ENCODE results near the gene BMAL1. TPM values are rescaled to one million over a fixed set of nuclear protein-coding genes. Genes with fewer than 3 reads are reported as not detected.

BMAL1 gene
- total RNA-seq, 2 experiments from 2014 or later: 21.5 to 22.7 TPM

DNA sequence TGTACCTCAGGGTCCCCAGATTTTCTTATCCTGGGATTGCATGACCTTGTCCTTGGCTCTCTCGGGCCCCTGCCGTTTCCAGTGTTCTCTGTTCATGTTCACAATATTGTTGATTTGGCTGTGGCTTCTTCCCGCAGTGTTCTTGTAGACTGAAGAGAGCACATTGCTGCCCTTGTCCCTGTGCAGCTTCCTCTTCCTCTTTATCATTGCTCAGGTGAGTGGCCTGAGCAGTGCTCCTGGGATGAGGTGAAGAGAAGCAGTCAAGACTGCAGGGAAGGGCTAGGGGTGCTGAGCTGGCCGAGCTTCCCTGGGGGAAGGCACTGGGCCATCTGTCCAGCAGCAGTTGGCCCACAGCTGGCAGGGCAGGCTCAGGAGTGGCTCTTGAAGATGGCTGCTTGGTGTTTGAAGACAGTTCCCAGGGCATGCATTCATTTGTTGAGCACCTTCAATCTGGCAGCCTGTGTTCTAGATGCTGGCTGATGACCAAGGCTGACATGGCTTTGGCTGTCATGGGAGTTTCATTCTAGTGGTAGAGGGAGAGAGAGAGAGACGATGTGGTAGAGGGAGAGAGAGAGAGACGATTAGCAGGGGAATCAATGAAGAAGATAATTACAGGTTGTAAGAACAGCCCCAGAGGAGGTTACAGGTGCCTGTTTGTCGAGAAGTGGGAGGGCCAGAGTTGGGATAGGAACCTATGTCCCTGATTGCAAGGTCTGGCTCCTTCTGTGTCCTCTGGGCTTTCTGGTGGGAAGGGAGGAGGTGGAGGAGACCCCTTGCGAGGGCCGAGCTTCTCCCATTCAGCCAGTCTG is 17.4 kb downstream of the BMAL1 start:
- CTCF ChIA-PET: interaction anchor here (1.0 to 3.0 kb wide), 3 partner anchors 40 to 172 kb away, joined by 3 to 18 read pairs (median 14); no protein-coding TSS in a partner anchor

DNA sequence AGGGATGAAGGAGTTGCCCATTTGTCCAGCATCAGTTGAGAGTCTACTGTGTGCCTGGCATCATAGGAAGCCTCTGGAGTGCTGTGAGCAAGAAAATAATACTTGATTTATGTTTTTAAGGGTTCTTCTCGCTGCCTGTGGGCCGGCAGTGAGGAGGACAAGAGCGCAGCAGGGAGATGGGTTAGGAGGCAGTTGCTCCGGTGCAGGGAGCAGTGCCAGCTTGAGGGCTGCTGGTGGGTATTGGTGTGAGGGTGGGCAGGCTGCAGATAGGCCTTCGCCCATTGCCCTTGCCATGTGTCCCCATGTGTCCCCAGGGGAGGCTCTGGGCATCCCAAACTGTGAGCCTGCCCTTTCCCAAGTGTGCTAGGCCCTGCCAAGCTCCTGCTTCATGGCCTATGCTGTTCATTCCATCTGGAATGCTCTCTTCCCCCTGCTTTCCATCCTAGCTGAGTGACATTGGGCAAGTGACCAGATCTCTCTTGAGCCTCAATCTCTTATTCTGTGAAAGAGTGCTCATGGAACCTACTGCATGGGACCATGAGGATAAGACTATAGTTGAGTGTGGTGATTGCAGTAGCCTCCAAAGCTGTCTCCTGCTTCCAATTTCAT is 19.8 kb downstream of the BMAL1 start:
- ChIA-PET POLR2A (interaction anchor here (2.3 kb wide), 1 partner anchor 10 kb away, joined by 8 read pairs; no protein-coding TSS in a partner anchor), CTCF (interaction anchor here (1.0 to 3.0 kb wide), 4 partner anchors 10 to 46 kb away, joined by 3 to 18 read pairs (median 8); no protein-coding TSS in a partner anchor)
- TF ChIP-seq, protein P1, sequence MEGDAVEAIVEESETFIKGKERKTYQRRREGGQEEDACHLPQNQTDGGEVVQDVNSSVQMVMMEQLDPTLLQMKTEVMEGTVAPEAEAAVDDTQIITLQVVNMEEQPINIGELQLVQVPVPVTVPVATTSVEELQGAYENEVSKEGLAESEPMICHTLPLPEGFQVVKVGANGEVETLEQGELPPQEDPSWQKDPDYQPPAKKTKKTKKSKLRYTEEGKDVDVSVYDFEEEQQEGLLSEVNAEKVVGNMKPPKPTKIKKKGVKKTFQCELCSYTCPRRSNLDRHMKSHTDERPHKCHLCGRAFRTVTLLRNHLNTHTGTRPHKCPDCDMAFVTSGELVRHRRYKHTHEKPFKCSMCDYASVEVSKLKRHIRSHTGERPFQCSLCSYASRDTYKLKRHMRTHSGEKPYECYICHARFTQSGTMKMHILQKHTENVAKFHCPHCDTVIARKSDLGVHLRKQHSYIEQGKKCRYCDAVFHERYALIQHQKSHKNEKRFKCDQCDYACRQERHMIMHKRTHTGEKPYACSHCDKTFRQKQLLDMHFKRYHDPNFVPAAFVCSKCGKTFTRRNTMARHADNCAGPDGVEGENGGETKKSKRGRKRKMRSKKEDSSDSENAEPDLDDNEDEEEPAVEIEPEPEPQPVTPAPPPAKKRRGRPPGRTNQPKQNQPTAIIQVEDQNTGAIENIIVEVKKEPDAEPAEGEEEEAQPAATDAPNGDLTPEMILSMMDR (IDR thresholded peaks at IDR 0.05): no peak
- ATAC-seq (no peak), DNase-seq (no peak)
- no peaks in the 10 kb centered on the region for H3K9me3 Mint-ChIP-seq
- H3K4me3 Mint-ChIP-seq: no peak overlapping the region
- intact Hi-C loops (cut with micrococcal nuclease): no loop called here
- H3K27ac Mint-ChIP-seq: peak overlapping the region; percentile 80
- no peaks in the 10 kb centered on the region for H3K27me3 Mint-ChIP-seq
- H3K36me3 Mint-ChIP-seq (ENCODE audit: low read depth): peaks cover 4% of the 10 kb centered on the region
- peaks cover 65% of the 10 kb centered on the region for H3K4me1 Mint-ChIP-seq (ENCODE audit: low read depth)

More for the DNA sequence above, 17.4 kb downstream of the BMAL1 start:
- intact Hi-C loops (cut with micrococcal nuclease): no loop called here
- ATAC-seq: no peak
- POLR2A ChIA-PET: interaction anchor here (1.2 to 1.5 kb wide), 2 partner anchors 9 to 16 kb away, joined by 4 read pairs; no protein-coding TSS in a partner anchor
- TF ChIP-seq, protein P1 (IDR thresholded peaks at IDR 0.05): no peak
- no peaks in the 10 kb centered on the region for H3K27me3 Mint-ChIP-seq
- DNase-seq: no peak
- H3K36me3 Mint-ChIP-seq (ENCODE audit: low read depth): peaks cover 4% of the 10 kb centered on the region
- H3K4me1 Mint-ChIP-seq (ENCODE audit: low read depth): peaks cover 86% of the 10 kb centered on the region
- H3K9me3 Mint-ChIP-seq: no peaks in the 10 kb centered on the region
- no peak overlapping the region for H3K4me3 Mint-ChIP-seq
- H3K27ac Mint-ChIP-seq: peak overlapping the region; percentile 26

DNA sequence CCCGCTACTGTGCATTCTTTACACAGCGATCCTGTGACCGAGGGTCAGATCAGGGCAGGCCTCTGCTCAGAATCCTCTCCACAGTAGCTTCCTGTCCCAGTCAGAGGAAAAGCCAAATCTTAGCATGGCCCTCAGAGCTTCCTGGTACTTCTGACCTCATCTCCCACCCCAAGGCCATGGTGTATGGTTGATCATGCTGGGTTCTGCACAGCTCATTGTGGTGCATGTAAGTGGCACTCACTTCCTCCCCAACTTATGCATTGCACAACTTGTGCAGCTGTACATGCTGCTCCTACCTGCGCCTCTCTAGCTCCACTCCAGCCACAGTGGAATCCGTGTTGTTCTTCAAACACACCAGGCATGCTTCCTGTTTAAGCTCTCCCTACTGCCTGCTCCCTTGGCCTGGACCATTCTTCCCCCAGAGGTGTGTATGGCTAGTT is 20.3 kb downstream of the BMAL1 start:
- Mint-ChIP-seq H3K9me3 (no peaks in the 10 kb centered on the region), H3K27me3 (no peaks in the 10 kb centered on the region), H3K4me3 (no peak overlapping the region), H3K36me3 (ENCODE audit: low read depth) (peaks cover 4% of the 10 kb centered on the region), H3K27ac (peak overlapping the region; percentile 80), H3K4me1 (ENCODE audit: low read depth) (peaks cover 60% of the 10 kb centered on the region)
- intact Hi-C loops (cut with micrococcal nuclease): no loop called here
- ChIA-PET CTCF (interaction anchor here (1.0 to 3.0 kb wide), 6 partner anchors 10 to 46 kb away, joined by 3 to 18 read pairs (median 4); no protein-coding TSS in a partner anchor), POLR2A (interaction anchor here (0.6 to 2.3 kb wide), 2 partner anchors 11 to 172 kb away, joined by 3 to 8 read pairs; no protein-coding TSS in a partner anchor)
- ATAC-seq: peak; percentile 94
- peak; percentile 73 for DNase-seq
- TF ChIP-seq, protein P1 (IDR thresholded peaks at IDR 0.05): no peak

DNA sequence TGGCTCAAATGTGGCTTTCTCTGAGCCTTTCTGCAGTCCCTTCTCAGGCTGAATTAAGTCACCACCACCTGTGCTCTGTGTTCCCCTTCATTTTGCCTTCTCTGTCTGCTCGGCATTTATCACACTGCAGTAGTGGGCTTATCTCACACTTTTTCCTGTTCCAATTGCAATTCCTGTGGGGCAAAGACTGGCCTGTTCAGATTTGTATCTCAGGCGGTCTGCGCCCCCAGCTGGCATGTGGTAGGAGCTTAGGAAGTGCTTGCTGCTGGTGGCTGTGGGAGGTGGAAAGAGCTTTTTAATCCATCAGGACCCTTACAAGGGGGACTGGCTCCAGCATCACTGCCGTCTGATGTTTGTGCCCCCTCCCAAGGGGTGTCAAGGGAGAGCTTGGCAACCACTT is 21.2 kb downstream of the BMAL1 start:
- ChIA-PET POLR2A (interaction anchor here (0.6 to 2.3 kb wide), 2 partner anchors 12 to 171 kb away, joined by 3 to 8 read pairs; no protein-coding TSS in a partner anchor), CTCF (interaction anchor here (1.1 to 1.6 kb wide), 4 partner anchors 15 to 39 kb away, joined by 3 to 6 read pairs (median 4); no protein-coding TSS in a partner anchor)
- peaks cover 5% of the 10 kb centered on the region for H3K9me3 Mint-ChIP-seq
- H3K4me3 Mint-ChIP-seq: no peak overlapping the region
- intact Hi-C loops (cut with micrococcal nuclease): no loop called here
- peaks cover 54% of the 10 kb centered on the region for H3K4me1 Mint-ChIP-seq (ENCODE audit: low read depth)
- ATAC-seq (no peak), DNase-seq (no peak)
- TF ChIP-seq, protein P1 (IDR thresholded peaks at IDR 0.05): no peak
- no peak overlapping the region for H3K27ac Mint-ChIP-seq
- H3K36me3 Mint-ChIP-seq (ENCODE audit: low read depth): peaks cover 11% of the 10 kb centered on the region
- no peaks in the 10 kb centered on the region for H3K27me3 Mint-ChIP-seq
